ENCODE measurements around the gene IGSF21.

The IGSF21 gene

GRCh38 chr1:18263547-18264120 is 156.0 kb downstream of the IGSF21 start:
- no peaks in the 10 kb centered on the region for H3K27me3 ChIP-seq (ENCODE audit: control insufficient read depth, insufficient read depth, low read length)
- H3K4me3 ChIP-seq (ENCODE audit: low read depth, low read length): no peak overlapping the region
- H3K9me3 ChIP-seq (ENCODE audit: control insufficient read depth, low read length): no peaks in the 10 kb centered on the region
- H3K9ac ChIP-seq: no peak overlapping the region
- H3K4me2 ChIP-seq (ENCODE audit: low read length): no peak overlapping the region
- no peaks in the 10 kb centered on the region for H3K79me2 ChIP-seq
- H3K4me1 ChIP-seq: no peaks in the 10 kb centered on the region
- TF ChIP-seq CTCF (IDR thresholded peaks at IDR 0.05): no peak
- no peak overlapping the region for H2AFZ ChIP-seq
- no peak overlapping the region for H3K27ac ChIP-seq
- no peaks in the 10 kb centered on the region for H3K36me3 ChIP-seq (ENCODE audit: control insufficient read depth, insufficient read depth, low read length)

GRCh38 chr1:18264450-18265039 is 156.9 kb downstream of the IGSF21 start:
- H3K27ac ChIP-seq: no peak overlapping the region
- H3K27me3 ChIP-seq (ENCODE audit: control insufficient read depth, insufficient read depth, low read length): no peaks in the 10 kb centered on the region
- H3K4me3 ChIP-seq (ENCODE audit: low read depth, low read length): no peak overlapping the region
- H3K9me3 ChIP-seq (ENCODE audit: control insufficient read depth, low read length): no peaks in the 10 kb centered on the region
- no peak overlapping the region for H3K9ac ChIP-seq
- H3K4me1 ChIP-seq: no peaks in the 10 kb centered on the region
- TF ChIP-seq CTCF (IDR thresholded peaks at IDR 0.05): no peak
- no peaks in the 10 kb centered on the region for H3K79me2 ChIP-seq
- no peaks in the 10 kb centered on the region for H3K36me3 ChIP-seq (ENCODE audit: control insufficient read depth, insufficient read depth, low read length)
- no peak overlapping the region for H2AFZ ChIP-seq
- H3K4me2 ChIP-seq (ENCODE audit: low read length): no peak overlapping the region

GRCh38 chr1:18265641-18266040 is 158.0 kb downstream of the IGSF21 start:
- H3K9ac ChIP-seq: no peak overlapping the region
- no peaks in the 10 kb centered on the region for H3K27me3 ChIP-seq (ENCODE audit: control insufficient read depth, insufficient read depth, low read length)
- no peaks in the 10 kb centered on the region for H3K36me3 ChIP-seq (ENCODE audit: control insufficient read depth, insufficient read depth, low read length)
- no peaks in the 10 kb centered on the region for H3K4me1 ChIP-seq
- no peak for TF ChIP-seq CTCF (IDR thresholded peaks at IDR 0.05)
- H2AFZ ChIP-seq: no peak overlapping the region
- no peaks in the 10 kb centered on the region for H3K9me3 ChIP-seq (ENCODE audit: control insufficient read depth, low read length)
- H3K79me2 ChIP-seq: no peaks in the 10 kb centered on the region
- no peak overlapping the region for H3K4me3 ChIP-seq (ENCODE audit: low read depth, low read length)
- no peak overlapping the region for H3K27ac ChIP-seq
- no peak overlapping the region for H3K4me2 ChIP-seq (ENCODE audit: low read length)

- no peak for TF ChIP-seq CTCF (IDR thresholded peaks at IDR 0.05)
- no peaks in the 10 kb centered on the region for H3K27me3 ChIP-seq (ENCODE audit: control insufficient read depth, insufficient read depth, low read length)
Observed at GRCh38 chr1:18266391-18266790, 158.8 kb downstream of the IGSF21 start.

GRCh38 chr1:18271336-18271735 is 163.7 kb downstream of the IGSF21 start:
- Histone ChIP-seq H3K9me3 (ENCODE audit: control insufficient read depth, low read length) (no peaks in the 10 kb centered on the region), H3K27me3 (ENCODE audit: control insufficient read depth, insufficient read depth, low read length) (no peaks in the 10 kb centered on the region), H3K36me3 (ENCODE audit: control insufficient read depth, insufficient read depth, low read length) (no peaks in the 10 kb centered on the region), H2AFZ (no peak overlapping the region), H3K4me3 (ENCODE audit: low read depth, low read length) (no peak overlapping the region), H3K4me1 (no peaks in the 10 kb centered on the region), H3K9ac (no peak overlapping the region), H3K79me2 (no peaks in the 10 kb centered on the region), H3K4me2 (ENCODE audit: low read length) (no peak overlapping the region), H3K27ac (no peak overlapping the region)
- TF ChIP-seq CTCF (IDR thresholded peaks at IDR 0.05): no peak

More at GRCh38 chr1:18266391-18266790, 158.8 kb downstream of the IGSF21 start:
- no peaks in the 10 kb centered on the region for H3K9me3 ChIP-seq (ENCODE audit: control insufficient read depth, low read length)
- H3K4me2 ChIP-seq (ENCODE audit: low read length): no peak overlapping the region
- no peak overlapping the region for H3K4me3 ChIP-seq (ENCODE audit: low read depth, low read length)
- H3K4me1 ChIP-seq: no peaks in the 10 kb centered on the region
- no peak overlapping the region for H3K27ac ChIP-seq
- H3K36me3 ChIP-seq (ENCODE audit: control insufficient read depth, insufficient read depth, low read length): no peaks in the 10 kb centered on the region
- no peak overlapping the region for H3K9ac ChIP-seq
- H2AFZ ChIP-seq: no peak overlapping the region
- H3K79me2 ChIP-seq: no peaks in the 10 kb centered on the region
